Lower lobe of right lung (tissue), 2 donors: ENCODE results near the gene DSN1. TPM values are rescaled to one million over a fixed set of nuclear protein-coding genes. Genes with fewer than 3 reads are reported as not detected.

ENCODE experiments used
- ATAC-seq, 2 donors: fragments of 200-7000 bp; cut with Tn5 transposase; one replicate each; pipeline ENCODE4 v1.9.1; 2020 to 2022; ENCODE audit warnings: mild to moderate bottlenecking in 2 of 2, moderate library complexity in 2 of 2
- DNase-seq: peaks from one replicate; pipeline ENCODE4 v3.0.0-alpha.2; 2020
- H3K27ac ChIP-seq: fragments of 200-600 bp; one replicate; pipeline ENCODE4 v1.8.0; 2022
- H3K27me3 ChIP-seq: fragments of 200-600 bp; one replicate; pipeline ENCODE4 v1.8.0; 2022; ENCODE audit warnings: low read depth
- H3K36me3 ChIP-seq: fragments of 200-600 bp; one replicate; pipeline ENCODE4 v1.8.0; 2022; ENCODE audit warnings: mild to moderate bottlenecking
- H3K4me1 ChIP-seq: fragments of 200-600 bp; one replicate; pipeline ENCODE4 v1.8.0; 2022
- H3K4me3 ChIP-seq: fragments of 200-600 bp; one replicate; pipeline ENCODE4 v1.8.0; 2022; ENCODE audit warnings: mild to moderate bottlenecking
- H3K9me3 ChIP-seq: fragments of 200-600 bp; one replicate; pipeline ENCODE4 v1.8.0; 2022
- intact Hi-C: fragments of 100-400 bp; cut with DNase I; formaldehyde crosslinking; loops from one replicate; pipeline ENCODE4 v1.11.0; 2022
- total RNA-seq: library from RNA; stranded (reverse); fragmentation: NEBNext Ultra II Directional; extraction: Animal tissue kit (Norgen Biotek cat#: 25700); gene quantifications from one replicate; pipeline ENCODE4 v1.2.1, GENCODE V29; 2021
- TF ChIP-seq, protein P1 (sequence below): fragments of 200-600 bp; IDR thresholded peaks from one replicate; pipeline ENCODE4 v1.8.0; 2022; ENCODE audit warnings: antibody characterized with exemption, mild to moderate bottlenecking
- donor health status: DM: no; HTN: yes; CAD: no; lungs with severe emphysema.

The DSN1 gene
- total RNA-seq, 1 donor from 2014 or later, result 6.5 TPM

DNA sequence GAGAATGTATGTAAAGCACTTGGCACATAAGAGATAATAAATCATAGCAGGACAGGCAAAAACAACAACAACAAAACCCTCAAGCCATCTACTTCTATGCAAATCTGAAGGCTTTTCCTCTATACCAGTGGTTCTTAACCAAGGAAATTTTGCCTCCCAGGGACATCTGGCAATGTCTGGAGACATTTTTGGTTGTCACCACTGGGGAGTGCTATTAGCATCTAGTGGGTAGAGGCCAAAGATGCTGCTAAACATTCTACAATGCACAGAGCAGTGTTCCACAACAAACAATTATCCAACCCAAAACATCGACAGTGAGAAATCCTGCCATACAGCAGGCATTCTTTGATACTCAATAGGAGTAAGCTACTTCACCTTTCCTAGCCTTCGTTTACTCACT is 55.9 kb downstream of the DSN1 start:
- Histone ChIP-seq H3K4me3 (no peak overlapping the region), H3K4me1 (no peaks in the 10 kb centered on the region), H3K9me3 (no peaks in the 10 kb centered on the region), H3K27me3 (no peaks in the 10 kb centered on the region), H3K27ac (no peak overlapping the region), H3K36me3 (peaks cover 23% of the 10 kb centered on the region)
- ATAC-seq (no peak), DNase-seq (no peak)
- intact Hi-C loops, result no loop called here
- TF ChIP-seq, protein P1, sequence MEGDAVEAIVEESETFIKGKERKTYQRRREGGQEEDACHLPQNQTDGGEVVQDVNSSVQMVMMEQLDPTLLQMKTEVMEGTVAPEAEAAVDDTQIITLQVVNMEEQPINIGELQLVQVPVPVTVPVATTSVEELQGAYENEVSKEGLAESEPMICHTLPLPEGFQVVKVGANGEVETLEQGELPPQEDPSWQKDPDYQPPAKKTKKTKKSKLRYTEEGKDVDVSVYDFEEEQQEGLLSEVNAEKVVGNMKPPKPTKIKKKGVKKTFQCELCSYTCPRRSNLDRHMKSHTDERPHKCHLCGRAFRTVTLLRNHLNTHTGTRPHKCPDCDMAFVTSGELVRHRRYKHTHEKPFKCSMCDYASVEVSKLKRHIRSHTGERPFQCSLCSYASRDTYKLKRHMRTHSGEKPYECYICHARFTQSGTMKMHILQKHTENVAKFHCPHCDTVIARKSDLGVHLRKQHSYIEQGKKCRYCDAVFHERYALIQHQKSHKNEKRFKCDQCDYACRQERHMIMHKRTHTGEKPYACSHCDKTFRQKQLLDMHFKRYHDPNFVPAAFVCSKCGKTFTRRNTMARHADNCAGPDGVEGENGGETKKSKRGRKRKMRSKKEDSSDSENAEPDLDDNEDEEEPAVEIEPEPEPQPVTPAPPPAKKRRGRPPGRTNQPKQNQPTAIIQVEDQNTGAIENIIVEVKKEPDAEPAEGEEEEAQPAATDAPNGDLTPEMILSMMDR, result peak; percentile 31

DNA sequence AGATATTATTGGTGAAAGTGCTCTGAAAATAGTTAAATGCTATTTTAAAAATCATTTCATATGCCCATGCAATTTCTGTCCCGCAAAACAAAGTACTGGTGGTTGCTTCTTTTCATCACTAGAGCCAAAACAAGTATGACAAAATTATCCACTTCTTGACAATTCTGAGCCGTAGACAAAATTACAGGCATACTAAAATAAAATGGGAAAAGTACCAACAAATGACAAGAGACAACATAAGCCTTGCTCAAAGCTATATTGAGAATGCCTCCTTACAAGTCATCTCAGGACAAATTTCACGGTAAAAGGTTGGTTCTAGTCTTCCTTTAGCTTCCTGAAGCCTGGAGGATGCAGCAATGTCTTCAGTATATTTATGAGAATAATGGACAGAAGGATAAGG is 56.5 kb downstream of the DSN1 start:
- DNase-seq, result no peak
- TF ChIP-seq, protein P1, result no peak
- Histone ChIP-seq H3K9me3 (no peaks in the 10 kb centered on the region), H3K27ac (no peak overlapping the region), H3K4me1 (no peaks in the 10 kb centered on the region), H3K4me3 (no peak overlapping the region), H3K27me3 (no peaks in the 10 kb centered on the region), H3K36me3 (peaks cover 23% of the 10 kb centered on the region)
- ATAC-seq, result no peak
- intact Hi-C loops, result no loop called here

DNA sequence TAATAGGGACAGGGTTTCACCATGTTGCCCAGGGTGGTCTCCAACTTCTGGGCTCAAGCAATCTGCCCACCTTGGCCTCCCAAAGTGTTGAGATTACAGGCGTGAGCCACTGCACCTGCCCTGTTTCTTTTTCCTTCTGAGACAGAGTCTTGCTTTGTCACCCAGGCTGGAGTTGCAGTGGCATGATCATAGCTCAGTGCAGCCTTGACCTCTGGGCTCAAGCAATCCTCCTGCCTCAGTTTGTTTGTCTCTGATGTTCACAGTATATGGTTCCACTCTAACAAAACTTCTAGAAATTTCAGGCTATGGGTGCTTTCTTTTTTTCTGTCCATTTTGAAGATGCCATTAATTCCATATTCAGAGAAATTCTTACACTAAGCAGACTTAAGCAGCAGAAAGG is 60.8 kb downstream of the DSN1 start:
- intact Hi-C loops, result no loop called here
- DNase-seq (no peak), ATAC-seq (no peak)
- H3K4me1 ChIP-seq, result no peaks in the 10 kb centered on the region
- no peaks in the 10 kb centered on the region for H3K27me3 ChIP-seq
- no peak overlapping the region for H3K27ac ChIP-seq
- no peak overlapping the region for H3K4me3 ChIP-seq
- peaks cover 6% of the 10 kb centered on the region for H3K36me3 ChIP-seq
- H3K9me3 ChIP-seq, result no peaks in the 10 kb centered on the region
- TF ChIP-seq, protein P1, result no peak

DNA sequence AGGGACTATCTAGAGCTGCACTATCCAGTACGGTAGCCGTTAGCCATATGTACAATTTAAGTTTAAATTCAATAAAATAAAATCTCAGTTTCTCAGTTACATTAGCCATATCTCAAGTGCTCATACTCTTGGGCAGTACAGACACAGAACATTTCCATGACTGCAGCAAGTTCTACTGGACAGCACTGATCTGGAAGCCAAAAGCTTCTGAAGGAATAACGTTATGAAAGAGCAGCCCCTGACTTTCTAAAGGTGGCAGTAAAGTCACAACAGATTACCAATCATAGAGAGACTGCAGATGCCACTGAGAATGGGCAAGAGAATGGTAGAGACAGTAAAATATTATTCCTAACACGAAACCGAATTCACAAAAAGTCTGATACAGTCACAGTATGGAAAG is 64.4 kb downstream of the DSN1 start:
- Histone ChIP-seq H3K9me3 (no peaks in the 10 kb centered on the region), H3K36me3 (peaks cover 11% of the 10 kb centered on the region), H3K27me3 (no peaks in the 10 kb centered on the region), H3K4me3 (no peak overlapping the region), H3K4me1 (no peaks in the 10 kb centered on the region), H3K27ac (no peak overlapping the region)
- intact Hi-C loops, result no loop called here
- ATAC-seq (no peak), DNase-seq (no peak)
- TF ChIP-seq, protein P1, result no peak

DNA sequence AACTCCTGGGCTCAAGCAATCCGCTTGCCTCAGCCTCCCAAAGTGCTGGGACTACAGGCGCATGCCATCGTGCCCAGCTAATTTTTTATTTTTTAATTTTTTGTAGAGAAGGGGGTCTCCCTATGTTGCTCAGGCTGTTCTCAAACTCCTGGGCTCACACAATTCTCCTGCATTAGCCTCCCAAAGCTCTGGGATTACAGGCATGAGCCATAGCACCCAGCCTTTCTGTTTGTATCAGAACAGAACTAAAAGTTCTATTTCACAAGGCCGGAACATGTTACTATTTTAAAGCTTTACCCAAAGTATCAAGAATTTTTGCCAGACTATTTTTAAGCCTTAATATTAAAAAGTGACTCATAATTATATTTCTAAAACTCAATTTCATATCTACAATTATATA is 70.0 kb downstream of the DSN1 start:
- ATAC-seq (no peak), DNase-seq (no peak)
- TF ChIP-seq, protein P1, result no peak
- intact Hi-C loops, result no loop called here
- H3K36me3 ChIP-seq, result peaks cover 11% of the 10 kb centered on the region
- no peaks in the 10 kb centered on the region for H3K27me3 ChIP-seq
- no peaks in the 10 kb centered on the region for H3K4me1 ChIP-seq
- H3K27ac ChIP-seq, result no peak overlapping the region
- no peaks in the 10 kb centered on the region for H3K9me3 ChIP-seq
- H3K4me3 ChIP-seq, result no peak overlapping the region

Other genes starting within 250 kb of the DSN1 start
- gene MYL9, start 232.2 kb downstream of the DSN1 start, total RNA-seq, result 274 TPM
- 12.4 TPM for gene TGIF2, start 200.2 kb downstream of the DSN1 start, total RNA-seq
- 100.0 TPM for gene RAB5IF, start 168.0 kb downstream of the DSN1 start, total RNA-seq
- 1.4 TPM for gene SLA2, start 127.6 kb downstream of the DSN1 start, total RNA-seq
- 30.4 TPM for gene NDRG3, start 27.7 kb downstream of the DSN1 start, total RNA-seq
- 1.3 TPM for gene TLDC2, start 102.4 kb upstream of the DSN1 start, total RNA-seq
- gene SAMHD1, start 177.9 kb upstream of the DSN1 start, total RNA-seq, result 293 TPM